ENCODE measurements around the gene USP22. TPM values are rescaled to one million over a fixed set of nuclear protein-coding genes. Genes with fewer than 3 reads are reported as not detected.
A peak's percentile ranks its signal among the peaks of the same experiment; 100 is the strongest.

USP22 gene
- total RNA-seq, 1 donor from 2014 or later, result 152 TPM

DNA sequence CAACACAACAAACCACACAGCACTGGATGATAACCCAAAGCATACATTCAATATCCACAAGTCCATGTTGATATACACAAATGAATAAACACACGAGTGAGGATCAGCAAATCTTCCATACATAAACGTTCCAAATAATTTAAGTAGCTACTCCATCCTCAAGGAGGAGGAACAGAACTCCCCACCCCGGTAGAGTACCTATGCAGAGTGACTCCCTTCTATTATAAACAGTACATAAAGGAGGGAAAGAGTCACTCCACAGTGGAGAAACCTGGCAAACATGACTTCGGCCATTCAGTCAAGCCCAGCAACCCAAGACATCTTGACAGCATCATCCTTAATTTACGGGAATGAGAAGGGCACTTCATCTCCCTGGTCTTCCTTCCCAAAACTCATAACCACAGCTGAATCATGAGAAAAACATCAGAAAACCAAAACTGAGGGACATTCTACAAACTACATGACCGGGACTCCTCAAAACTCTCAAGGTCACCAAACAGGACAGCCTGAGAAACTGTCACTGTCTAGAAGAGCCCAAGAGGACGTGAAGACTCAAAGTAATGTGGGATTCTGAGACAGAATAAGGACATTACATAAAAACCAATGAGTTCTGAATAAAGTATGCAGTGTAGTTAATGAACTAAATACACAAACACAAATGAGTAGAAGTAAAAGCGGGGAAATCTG lies 5.6 kb downstream of the USP22 start:
- Mint-ChIP-seq H3K27me3 (no peaks in the 10 kb centered on the region), H3K27ac (no peak overlapping the region), H3K36me3 (ENCODE audit: low read depth) (peaks cover 41% of the 10 kb centered on the region), H3K4me3 (peak overlapping the region; percentile 9), H3K9me3 (no peaks in the 10 kb centered on the region), H3K4me1 (peaks cover 59% of the 10 kb centered on the region)
- no peak for DNase-seq
- intact Hi-C loops (cut with micrococcal nuclease), result no loop called here

- intact Hi-C loops (cut with micrococcal nuclease), result no loop called here
- H3K9me3 Mint-ChIP-seq, result no peaks in the 10 kb centered on the region
- peak overlapping the region; percentile 44 for H3K4me3 Mint-ChIP-seq
- peaks cover 61% of the 10 kb centered on the region for H3K4me1 Mint-ChIP-seq
- H3K27me3 Mint-ChIP-seq, result no peaks in the 10 kb centered on the region
- peak overlapping the region; percentile 79 for H3K27ac Mint-ChIP-seq
- DNase-seq, result no peak
- H3K36me3 Mint-ChIP-seq (ENCODE audit: low read depth), result peaks cover 40% of the 10 kb centered on the region
Measured at GRCh38 chr17:21036361-21036881, 6.4 kb downstream of the USP22 start.

DNA sequence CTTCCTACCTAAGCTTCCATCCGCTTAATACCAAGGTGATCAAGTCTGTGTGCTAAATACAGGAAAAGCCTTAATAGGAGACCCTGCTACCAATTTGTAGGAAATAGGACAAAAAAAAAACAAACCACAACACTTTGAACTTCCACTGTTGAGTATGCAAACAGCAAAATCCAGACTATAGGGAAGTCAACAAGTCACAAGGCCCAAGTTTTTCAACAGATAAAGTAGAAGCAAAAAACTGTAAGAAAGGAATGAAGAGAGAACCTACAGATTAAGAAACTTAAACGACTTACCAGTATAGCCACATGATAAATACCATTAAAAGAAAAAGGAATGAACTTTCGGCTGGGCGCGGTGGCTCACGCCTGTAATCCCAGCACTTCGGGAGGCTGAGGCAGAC lies 7.4 kb downstream of the USP22 start:
- DNase-seq, result no peak
- Mint-ChIP-seq H3K4me1 (peaks cover 59% of the 10 kb centered on the region), H3K36me3 (ENCODE audit: low read depth) (peaks cover 37% of the 10 kb centered on the region), H3K9me3 (no peaks in the 10 kb centered on the region), H3K4me3 (peak overlapping the region; percentile 78), H3K27ac (peak overlapping the region; percentile 93), H3K27me3 (no peaks in the 10 kb centered on the region)
- intact Hi-C loops (cut with micrococcal nuclease), result no loop called here

DNA sequence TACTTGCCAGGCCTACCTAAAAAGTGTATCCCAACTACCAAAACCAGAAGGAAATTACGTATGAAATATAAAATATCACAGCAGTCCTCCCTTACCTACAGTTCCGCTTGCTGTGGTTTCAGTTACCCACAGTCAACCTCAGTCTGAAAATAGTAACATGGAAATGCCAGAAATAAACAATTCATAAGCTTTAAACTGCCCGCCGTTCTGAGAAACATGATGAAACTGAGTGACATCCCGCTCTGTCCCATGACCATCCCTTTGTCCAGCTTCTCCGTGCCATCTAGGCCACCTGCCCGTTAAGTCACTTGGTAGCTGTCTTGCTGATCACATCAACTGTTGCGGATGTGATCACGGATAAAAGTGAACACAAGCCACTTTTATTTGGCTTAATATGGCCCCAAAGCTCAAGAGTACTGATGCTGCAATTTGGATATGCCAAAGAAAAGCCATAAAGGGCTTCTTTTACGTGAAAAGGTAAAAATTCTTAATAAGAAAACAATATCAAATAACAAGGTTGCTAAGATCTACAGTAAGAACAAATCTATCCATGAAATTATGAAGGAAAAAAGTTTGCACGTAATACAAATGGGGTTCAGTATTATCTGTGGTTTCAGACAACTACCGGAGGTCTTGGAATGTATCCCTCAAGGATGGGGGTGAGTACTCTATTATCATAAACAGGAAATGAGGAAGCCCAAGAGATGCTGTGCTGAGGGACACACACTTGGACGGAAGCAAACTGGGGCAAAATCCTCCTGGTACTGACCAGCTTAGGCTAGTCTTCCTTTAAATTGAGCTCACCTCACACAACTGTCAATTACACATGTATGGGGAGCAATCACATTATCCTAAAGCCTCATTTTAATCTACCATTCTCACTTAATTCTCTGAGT lies 8.2 kb downstream of the USP22 start:
- Mint-ChIP-seq H3K9me3 (no peaks in the 10 kb centered on the region), H3K27ac (peak overlapping the region; percentile 93), H3K36me3 (ENCODE audit: low read depth) (peaks cover 38% of the 10 kb centered on the region), H3K4me1 (peaks cover 59% of the 10 kb centered on the region), H3K4me3 (peak overlapping the region; percentile 78), H3K27me3 (no peaks in the 10 kb centered on the region)
- intact Hi-C loops (cut with micrococcal nuclease), result loop anchor here (1.0 kb wide), 1 partner anchor 9 kb away; the partner anchor contains the start of gene USP22
- peak; percentile 85 for DNase-seq

GRCh38 chr17:21033350-21033749 lies 9.5 kb downstream of the USP22 start:
- no peak for DNase-seq
- no peaks in the 10 kb centered on the region for H3K27me3 Mint-ChIP-seq
- peak overlapping the region; percentile 62 for H3K4me3 Mint-ChIP-seq
- intact Hi-C loops (cut with micrococcal nuclease), result no loop called here
- H3K4me1 Mint-ChIP-seq, result peaks cover 68% of the 10 kb centered on the region
- no peaks in the 10 kb centered on the region for H3K9me3 Mint-ChIP-seq
- H3K27ac Mint-ChIP-seq, result peak overlapping the region; percentile 86
- peaks cover 40% of the 10 kb centered on the region for H3K36me3 Mint-ChIP-seq (ENCODE audit: low read depth)

DNA sequence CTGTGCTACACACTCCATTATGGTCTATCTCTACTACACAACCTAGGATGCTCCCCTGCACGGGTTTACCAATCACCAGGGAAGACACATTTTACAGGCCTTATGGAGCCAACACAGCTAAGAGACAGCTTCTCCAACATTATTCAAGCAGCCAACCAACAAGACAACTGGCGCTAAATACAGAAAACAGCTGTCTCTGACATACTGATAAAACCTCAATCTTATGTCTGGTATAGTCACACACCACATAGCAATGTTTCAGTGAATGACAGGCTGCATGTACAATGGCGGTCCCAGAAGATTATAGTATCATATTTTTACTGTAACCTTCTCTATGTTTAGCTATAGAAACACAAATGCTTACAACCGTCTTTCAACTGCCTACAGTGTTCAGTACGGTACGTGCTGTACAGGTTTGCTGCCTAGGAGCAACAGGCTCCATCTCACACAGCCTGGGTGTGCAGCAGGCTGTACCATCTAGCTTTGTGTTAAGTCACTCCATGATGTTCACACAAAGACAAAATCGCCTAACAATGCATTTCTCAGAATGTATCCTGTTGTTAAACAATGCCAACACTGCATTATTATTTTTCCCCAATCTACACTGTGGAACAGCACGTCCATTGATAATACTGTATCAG lies 10.9 kb downstream of the USP22 start:
- H3K4me3 Mint-ChIP-seq, result no peak overlapping the region
- DNase-seq, result no peak
- no peak overlapping the region for H3K27ac Mint-ChIP-seq
- intact Hi-C loops (cut with micrococcal nuclease), result no loop called here
- H3K36me3 Mint-ChIP-seq (ENCODE audit: low read depth), result peaks cover 39% of the 10 kb centered on the region
- peaks cover 60% of the 10 kb centered on the region for H3K4me1 Mint-ChIP-seq
- H3K9me3 Mint-ChIP-seq, result no peaks in the 10 kb centered on the region
- no peaks in the 10 kb centered on the region for H3K27me3 Mint-ChIP-seq

DNA sequence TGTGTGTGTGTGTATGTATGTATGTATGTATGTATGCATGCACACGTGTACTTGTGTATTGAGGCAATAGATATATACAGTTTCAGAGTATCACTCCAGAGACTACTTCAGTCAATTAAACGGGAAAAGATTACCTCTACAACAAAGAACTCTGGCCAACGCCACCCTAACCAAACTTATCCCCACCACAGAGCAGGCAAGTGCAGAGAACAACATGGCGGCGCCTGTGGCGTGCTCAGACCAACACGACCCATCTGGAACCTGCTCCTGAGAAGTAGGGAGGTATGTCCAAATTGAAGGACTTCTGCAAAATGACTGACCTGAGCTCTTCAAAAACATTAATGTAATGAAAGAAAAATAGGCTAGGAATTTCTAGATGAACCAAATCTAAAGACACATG lies 12.4 kb downstream of the USP22 start:
- intact Hi-C loops (cut with micrococcal nuclease), result no loop called here
- Mint-ChIP-seq H3K4me1 (peaks cover 50% of the 10 kb centered on the region), H3K9me3 (no peaks in the 10 kb centered on the region), H3K4me3 (no peak overlapping the region), H3K36me3 (ENCODE audit: low read depth) (peaks cover 36% of the 10 kb centered on the region), H3K27ac (peak overlapping the region; percentile 70), H3K27me3 (no peaks in the 10 kb centered on the region)
- DNase-seq, result no peak

DNA sequence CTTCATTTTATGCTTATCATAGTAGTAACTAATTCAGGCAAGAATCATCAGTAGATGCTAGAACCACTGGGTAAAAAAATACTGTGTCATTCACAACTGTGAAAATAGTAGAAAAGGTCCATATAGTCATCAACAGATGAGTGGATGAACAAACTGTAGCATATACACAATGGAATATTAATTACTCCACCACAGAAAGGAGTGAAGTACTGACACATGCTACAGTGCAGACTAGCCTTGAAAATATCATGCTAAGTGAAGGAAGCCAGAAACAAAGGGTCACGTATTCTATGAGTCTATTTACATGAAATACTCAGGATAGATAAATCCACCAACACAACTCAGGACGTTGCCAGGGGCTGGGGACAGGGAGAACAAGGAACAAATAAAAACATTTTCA lies 13.3 kb downstream of the USP22 start:
- Mint-ChIP-seq H3K9me3 (no peaks in the 10 kb centered on the region), H3K27me3 (no peaks in the 10 kb centered on the region), H3K36me3 (ENCODE audit: low read depth) (peaks cover 41% of the 10 kb centered on the region), H3K4me3 (no peak overlapping the region), H3K4me1 (peaks cover 44% of the 10 kb centered on the region), H3K27ac (peak overlapping the region; percentile 69)
- no peak for DNase-seq
- intact Hi-C loops (cut with micrococcal nuclease), result no loop called here

DNA sequence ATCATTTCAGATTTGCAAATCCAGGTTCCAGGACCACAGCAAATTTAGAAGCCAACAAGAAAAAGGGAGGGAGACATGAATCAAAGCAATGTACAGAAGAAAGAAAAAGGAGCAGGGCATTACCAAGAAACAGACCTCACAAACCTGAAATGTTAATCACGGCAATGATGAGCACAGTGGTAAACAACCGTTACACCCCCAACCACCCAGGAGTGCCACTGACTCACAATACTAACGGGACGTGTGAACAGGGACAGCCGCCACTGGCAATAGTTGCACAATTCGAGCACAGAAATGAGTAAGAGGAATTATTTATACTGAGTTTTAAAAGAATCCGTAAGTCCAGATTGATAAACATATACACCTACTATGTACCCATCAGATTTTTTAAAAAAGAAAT lies 13.8 kb downstream of the USP22 start:
- Mint-ChIP-seq H3K9me3 (no peaks in the 10 kb centered on the region), H3K27ac (peak overlapping the region; percentile 69), H3K27me3 (no peaks in the 10 kb centered on the region), H3K4me3 (no peak overlapping the region), H3K4me1 (peaks cover 44% of the 10 kb centered on the region), H3K36me3 (ENCODE audit: low read depth) (peaks cover 44% of the 10 kb centered on the region)
- no peak for DNase-seq
- intact Hi-C loops (cut with micrococcal nuclease), result no loop called here

DNA sequence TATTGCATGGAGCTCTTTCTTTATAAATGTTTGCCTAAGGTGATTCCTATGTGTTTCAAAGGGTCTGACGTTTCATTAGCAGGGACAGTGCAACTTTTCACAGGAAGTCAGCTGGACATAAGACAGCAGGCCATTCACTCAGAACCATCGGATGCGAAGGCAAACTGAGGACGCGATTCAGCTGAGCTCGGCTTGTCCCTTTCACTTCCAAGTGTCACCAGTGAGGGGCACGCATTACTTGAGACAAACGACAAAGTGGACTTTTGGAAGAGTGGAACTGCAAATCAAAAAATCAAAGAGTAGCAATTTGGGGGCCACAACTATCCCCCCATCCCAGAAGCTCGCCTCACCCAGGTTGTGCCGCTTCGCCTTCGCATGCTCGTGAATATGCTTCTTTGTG lies 14.6 kb downstream of the USP22 start:
- Mint-ChIP-seq H3K4me3 (no peak overlapping the region), H3K9me3 (no peaks in the 10 kb centered on the region), H3K4me1 (peaks cover 43% of the 10 kb centered on the region), H3K27me3 (no peaks in the 10 kb centered on the region), H3K27ac (peak overlapping the region; percentile 69), H3K36me3 (ENCODE audit: low read depth) (peaks cover 43% of the 10 kb centered on the region)
- intact Hi-C loops (cut with micrococcal nuclease), result no loop called here
- no peak for DNase-seq

- Mint-ChIP-seq H3K4me3 (no peak overlapping the region), H3K4me1 (peaks cover 42% of the 10 kb centered on the region), H3K36me3 (ENCODE audit: low read depth) (peaks cover 43% of the 10 kb centered on the region), H3K27me3 (no peaks in the 10 kb centered on the region), H3K9me3 (no peaks in the 10 kb centered on the region), H3K27ac (no peak overlapping the region)
- DNase-seq, result no peak
- intact Hi-C loops (cut with micrococcal nuclease), result no loop called here
Measured at GRCh38 chr17:21027031-21027430, 15.8 kb downstream of the USP22 start.

- H3K27me3 Mint-ChIP-seq, result no peaks in the 10 kb centered on the region
- no peak for DNase-seq
- intact Hi-C loops (cut with micrococcal nuclease), result no loop called here
- no peak overlapping the region for H3K27ac Mint-ChIP-seq
- H3K4me1 Mint-ChIP-seq, result peaks cover 38% of the 10 kb centered on the region
- H3K4me3 Mint-ChIP-seq, result no peak overlapping the region
- H3K36me3 Mint-ChIP-seq (ENCODE audit: low read depth), result peaks cover 49% of the 10 kb centered on the region
- no peaks in the 10 kb centered on the region for H3K9me3 Mint-ChIP-seq
Measured at GRCh38 chr17:21025451-21025850, 17.4 kb downstream of the USP22 start.

- Mint-ChIP-seq H3K36me3 (ENCODE audit: low read depth) (peaks cover 57% of the 10 kb centered on the region), H3K27ac (peak overlapping the region; percentile 63), H3K4me3 (no peak overlapping the region), H3K4me1 (peaks cover 29% of the 10 kb centered on the region), H3K27me3 (no peaks in the 10 kb centered on the region), H3K9me3 (no peaks in the 10 kb centered on the region)
- no peak for DNase-seq
- intact Hi-C loops (cut with micrococcal nuclease), result no loop called here
Measured at GRCh38 chr17:21024024-21024423, 18.8 kb downstream of the USP22 start.

All from activated CD4-positive, alpha-beta T cell treated with anti-CD3 and anti-CD28 coated beads, Interleukin-2, amount 10 ng/mL, durations not matched to agents 24 days and 14 days (primary cell).